A673 (cell line): Measurements from ENCODE around the gene NCOA7. TPM values are rescaled to one million over a fixed set of nuclear protein-coding genes. Genes with fewer than 3 reads are reported as not detected.

Experiments used
- BruUV-seq: library from RNA; stranded (reverse); fragments of 400-500 nt; replicated peaks from 2 replicates; lab custom pipeline; 2021; lab: Mats Ljungman, UMichigan
- CTCF ChIA-PET: fragments of 300-600 bp; sonication (Branson Sonifier 250); formaldehyde crosslinking; loops from one replicate; lab custom pipeline; 2022; ENCODE audit warnings: antibody characterized with exemption; lab: Charles Lee
- POLR2A ChIA-PET: fragments of 300-600 bp; sonication (Branson Sonifier 250); formaldehyde crosslinking; loops from one replicate; lab custom pipeline; 2022; ENCODE audit warnings: antibody characterized with exemption; ENCODE audit not compliant: low non-redundant PET; lab: Charles Lee
- DNase-seq: peaks from one replicate; pipeline ENCODE4 v3.0.0-alpha.2; 2015; ENCODE audit warnings: low spot score
- H3K27ac ChIP-seq: fragments of 200-600 bp; sonication (generic); 2 replicates; pipeline ENCODE4 v1.5.1; 2016; ENCODE audit warnings: mixed run types, low read depth, mild to moderate bottlenecking, mixed read lengths, antibody characterized with exemption, low read length; ENCODE audit not compliant: poor library complexity, severe bottlenecking
- H3K27me3 ChIP-seq: fragments of 200-600 bp; sonication (generic); replicated peaks from 2 replicates; pipeline ENCODE4 v1.6.1; 2017; ENCODE audit warnings: mixed run types, low read depth, mild to moderate bottlenecking, mixed read lengths, antibody characterized with exemption, low read length; ENCODE audit not compliant: insufficient read depth, poor library complexity
- H3K36me3 ChIP-seq: fragments of 200-600 bp; sonication (generic); 2 replicates; pipeline ENCODE4 v1.6.1; 2016; ENCODE audit warnings: mixed run types, mild to moderate bottlenecking, mixed read lengths, antibody characterized with exemption, low read length; ENCODE audit not compliant: insufficient read depth, poor library complexity, severe bottlenecking
- H3K4me1 ChIP-seq: fragments of 200-600 bp; sonication (generic); 2 replicates; pipeline ENCODE4 v1.6.1; 2017; ENCODE audit warnings: mixed run types, mild to moderate bottlenecking, mixed read lengths, antibody characterized with exemption, low read length; ENCODE audit not compliant: insufficient read depth, poor library complexity, severe bottlenecking
- H3K4me3 ChIP-seq: fragments of 200-600 bp; sonication (generic); 2 replicates; pipeline ENCODE4 v1.5.1; 2016; ENCODE audit warnings: low read depth, mixed run types, mild to moderate bottlenecking, mixed read lengths, low read length; ENCODE audit not compliant: poor library complexity, severe bottlenecking
- H3K9me3 ChIP-seq: fragments of 200-600 bp; sonication (generic); 2 replicates; pipeline ENCODE4 v1.6.1; 2016; ENCODE audit warnings: mixed run types, low read depth, mild to moderate bottlenecking, mixed read lengths, antibody characterized with exemption, low read length; ENCODE audit not compliant: poor library complexity, severe bottlenecking
- EZH2 ChIP-seq: fragments of 200-600 bp; sonication (generic); IDR thresholded peaks from 2 replicates; pipeline ENCODE4 v1.6.1; 2017; ENCODE audit warnings: borderline replicate concordance, low read depth, mild to moderate bottlenecking, mixed read lengths, antibody characterized with exemption, low read length; ENCODE audit not compliant: poor library complexity, severe bottlenecking
- intact Hi-C: fragments of 100-400 bp; cut with micrococcal nuclease; formaldehyde crosslinking; loops from one replicate; pipeline ENCODE4 v1.10.0; 2022; ENCODE audit not compliant: unreplicated experiment
- total RNA-seq: library from RNA; stranded (reverse); gene quantifications from 2 replicates; pipeline ENCODE4 v1.2.3, GENCODE V29; 2021
- TF ChIP-seq, protein P1 (sequence below): fragments of 300-800, 200-600 bp; sonication (generic); conservative IDR thresholded peaks from 2 replicates; pipeline ENCODE4 v1.5.1; 2017; ENCODE audit warnings: low read depth, mild to moderate bottlenecking, antibody characterized with exemption, low read length, moderate library complexity, mixed read lengths

Gene NCOA7
- total RNA-seq, 1 experiment from 2014 or later: 33.5 TPM

- no peaks in the 10 kb centered on the region for H3K9me3 ChIP-seq
- DNase-seq: no peak
- no peak overlapping the region for H3K4me3 ChIP-seq
- intact Hi-C loops: loop anchor here (1.0 to 5.0 kb wide), 2 partner anchors 438 to 880 kb away; no protein-coding TSS in a partner anchor
- CTCF ChIA-PET: interaction anchor here (1.2 kb wide), 1 partner anchor 439 kb away, joined by 11 read pairs; no protein-coding TSS in a partner anchor
- TF ChIP-seq, protein P1, sequence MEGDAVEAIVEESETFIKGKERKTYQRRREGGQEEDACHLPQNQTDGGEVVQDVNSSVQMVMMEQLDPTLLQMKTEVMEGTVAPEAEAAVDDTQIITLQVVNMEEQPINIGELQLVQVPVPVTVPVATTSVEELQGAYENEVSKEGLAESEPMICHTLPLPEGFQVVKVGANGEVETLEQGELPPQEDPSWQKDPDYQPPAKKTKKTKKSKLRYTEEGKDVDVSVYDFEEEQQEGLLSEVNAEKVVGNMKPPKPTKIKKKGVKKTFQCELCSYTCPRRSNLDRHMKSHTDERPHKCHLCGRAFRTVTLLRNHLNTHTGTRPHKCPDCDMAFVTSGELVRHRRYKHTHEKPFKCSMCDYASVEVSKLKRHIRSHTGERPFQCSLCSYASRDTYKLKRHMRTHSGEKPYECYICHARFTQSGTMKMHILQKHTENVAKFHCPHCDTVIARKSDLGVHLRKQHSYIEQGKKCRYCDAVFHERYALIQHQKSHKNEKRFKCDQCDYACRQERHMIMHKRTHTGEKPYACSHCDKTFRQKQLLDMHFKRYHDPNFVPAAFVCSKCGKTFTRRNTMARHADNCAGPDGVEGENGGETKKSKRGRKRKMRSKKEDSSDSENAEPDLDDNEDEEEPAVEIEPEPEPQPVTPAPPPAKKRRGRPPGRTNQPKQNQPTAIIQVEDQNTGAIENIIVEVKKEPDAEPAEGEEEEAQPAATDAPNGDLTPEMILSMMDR: no peak
- TF ChIP-seq EZH2: no peak
- no TSS peak for BruUV-seq
- POLR2A ChIA-PET: no interaction called here
- peaks cover 42% of the 10 kb centered on the region for H3K27me3 ChIP-seq
- peaks cover 10% of the 10 kb centered on the region for H3K4me1 ChIP-seq
- no peaks in the 10 kb centered on the region for H3K36me3 ChIP-seq
- no peak overlapping the region for H3K27ac ChIP-seq
Measured at GRCh38 chr6:125752773-125753172, 38.0 kb upstream of the NCOA7 start.

- peak; percentile 55 for DNase-seq
- no peaks in the 10 kb centered on the region for H3K9me3 ChIP-seq
- H3K4me1 ChIP-seq: peaks cover 10% of the 10 kb centered on the region
- TF ChIP-seq, protein P1: peak; percentile 60
- no peak for TF ChIP-seq EZH2
- no peaks in the 10 kb centered on the region for H3K36me3 ChIP-seq
- ChIA-PET POLR2A (no interaction called here), CTCF (interaction anchor here (0.7 to 1.2 kb wide), 3 partner anchors 66 to 883 kb away, joined by 3 to 11 read pairs (median 3); no protein-coding TSS in a partner anchor)
- BruUV-seq: no TSS peak
- H3K4me3 ChIP-seq: no peak overlapping the region
- no peak overlapping the region for H3K27ac ChIP-seq
- H3K27me3 ChIP-seq: peaks cover 36% of the 10 kb centered on the region
- intact Hi-C loops: loop anchor here (1.0 to 5.0 kb wide), 2 partner anchors 439 to 881 kb away; no protein-coding TSS in a partner anchor
Measured at GRCh38 chr6:125753218-125753936, 37.4 kb upstream of the NCOA7 start.

DNA sequence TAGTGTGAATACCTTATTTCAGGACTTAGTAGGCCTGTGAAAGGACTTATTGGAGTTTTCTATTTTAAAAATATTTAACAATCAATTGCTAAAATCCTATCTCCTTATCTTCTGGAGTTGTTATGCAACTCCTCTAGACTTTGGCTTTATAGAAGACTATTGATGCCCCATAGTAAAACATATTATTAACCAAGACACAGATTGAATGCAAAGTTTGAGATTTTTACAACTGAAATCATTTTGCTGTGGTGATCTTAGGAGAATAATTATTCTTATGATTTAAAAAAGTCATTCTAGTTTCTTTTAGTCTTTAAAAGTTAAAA is 36.9 kb upstream of the NCOA7 start:
- H3K4me1 ChIP-seq: peaks cover 10% of the 10 kb centered on the region
- H3K4me3 ChIP-seq: no peak overlapping the region
- no peaks in the 10 kb centered on the region for H3K36me3 ChIP-seq
- DNase-seq: no peak
- no peak overlapping the region for H3K27ac ChIP-seq
- BruUV-seq: no TSS peak
- peaks cover 31% of the 10 kb centered on the region for H3K27me3 ChIP-seq
- POLR2A ChIA-PET: no interaction called here
- CTCF ChIA-PET: interaction anchor here (0.6 to 1.2 kb wide), 4 partner anchors 19 to 883 kb away, joined by 3 to 11 read pairs (median 3); no protein-coding TSS in a partner anchor
- intact Hi-C loops: loop anchor here (1.0 to 5.0 kb wide), 2 partner anchors 440 to 882 kb away; no protein-coding TSS in a partner anchor
- no peaks in the 10 kb centered on the region for H3K9me3 ChIP-seq
- TF ChIP-seq, protein P1: no peak
- TF ChIP-seq EZH2: no peak
